Loucy (cell line): ENCODE results near the gene ZBTB12.

Experiments used
- EZH2phosphoT487 ChIP-seq: fragments of 200-600 bp; IDR thresholded peaks from 2 replicates; pipeline ENCODE4 v1.6.1; 2018; ENCODE audit warnings: antibody characterized with exemption, mild to moderate bottlenecking, moderate library complexity, borderline replicate concordance
- TF ChIP-seq, protein P1 (sequence below): fragments of 200-600 bp; sonication (generic); conservative IDR thresholded peaks from 2 replicates; pipeline ENCODE4 v1.5.1; 2014; ENCODE audit warnings: mild to moderate bottlenecking, antibody characterized with exemption, low read length

DNA sequence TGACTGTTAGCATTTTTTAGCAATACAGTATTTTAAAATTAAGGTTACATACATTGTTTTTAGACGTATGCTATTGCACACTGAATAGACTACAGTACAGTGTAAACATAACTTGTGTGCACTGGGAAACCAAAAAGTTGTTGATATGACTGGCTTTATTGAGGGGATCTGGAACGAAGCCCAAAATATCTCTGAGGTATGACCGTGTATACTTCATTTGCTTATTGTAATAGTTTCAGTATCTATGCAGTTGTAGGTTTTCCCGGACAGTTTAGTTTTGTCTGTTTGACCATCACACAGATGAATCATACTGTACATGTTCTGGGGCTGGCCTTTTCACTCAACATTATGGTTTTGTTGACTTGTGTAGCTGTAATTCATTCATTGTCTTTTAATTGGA is 6.9 kb upstream of the ZBTB12 start:
- TF ChIP-seq, protein P1, sequence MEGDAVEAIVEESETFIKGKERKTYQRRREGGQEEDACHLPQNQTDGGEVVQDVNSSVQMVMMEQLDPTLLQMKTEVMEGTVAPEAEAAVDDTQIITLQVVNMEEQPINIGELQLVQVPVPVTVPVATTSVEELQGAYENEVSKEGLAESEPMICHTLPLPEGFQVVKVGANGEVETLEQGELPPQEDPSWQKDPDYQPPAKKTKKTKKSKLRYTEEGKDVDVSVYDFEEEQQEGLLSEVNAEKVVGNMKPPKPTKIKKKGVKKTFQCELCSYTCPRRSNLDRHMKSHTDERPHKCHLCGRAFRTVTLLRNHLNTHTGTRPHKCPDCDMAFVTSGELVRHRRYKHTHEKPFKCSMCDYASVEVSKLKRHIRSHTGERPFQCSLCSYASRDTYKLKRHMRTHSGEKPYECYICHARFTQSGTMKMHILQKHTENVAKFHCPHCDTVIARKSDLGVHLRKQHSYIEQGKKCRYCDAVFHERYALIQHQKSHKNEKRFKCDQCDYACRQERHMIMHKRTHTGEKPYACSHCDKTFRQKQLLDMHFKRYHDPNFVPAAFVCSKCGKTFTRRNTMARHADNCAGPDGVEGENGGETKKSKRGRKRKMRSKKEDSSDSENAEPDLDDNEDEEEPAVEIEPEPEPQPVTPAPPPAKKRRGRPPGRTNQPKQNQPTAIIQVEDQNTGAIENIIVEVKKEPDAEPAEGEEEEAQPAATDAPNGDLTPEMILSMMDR, result no peak
- no peak for TF ChIP-seq EZH2phosphoT487
